KG1 (cell line): Measurements from ENCODE around the gene HAPLN3.
A peak's percentile ranks its signal among the peaks of the same experiment; 100 is the strongest.

Experiments
- DNase-seq: peaks from one replicate; lab custom pipeline; 2025; lab: John Stamatoyannopoulos, UW

Gene HAPLN3

GRCh38 chr15:88911766-88912118 is 16.4 kb upstream of the HAPLN3 start:
- no peak for DNase-seq

GRCh38 chr15:88909956-88910831 is 14.8 kb upstream of the HAPLN3 start:
- no peak for DNase-seq

GRCh38 chr15:88908697-88909621 is 13.6 kb upstream of the HAPLN3 start:
- DNase-seq, result no peak

- no peak for DNase-seq
These were observed 12.8 kb upstream of the HAPLN3 start for GRCh38 chr15:88908123-88908522.

- no peak for DNase-seq
These were observed 11.8 kb upstream of the HAPLN3 start for GRCh38 chr15:88907111-88907510.

- DNase-seq, result no peak
These were observed 11.2 kb upstream of the HAPLN3 start for GRCh38 chr15:88906551-88906950.

GRCh38 chr15:88906130-88906529 is 10.8 kb upstream of the HAPLN3 start:
- DNase-seq, result no peak

- no peak for DNase-seq
These were observed 10.2 kb upstream of the HAPLN3 start for GRCh38 chr15:88905576-88905975.

- DNase-seq, result peak; percentile 47
These were observed 9.4 kb upstream of the HAPLN3 start for GRCh38 chr15:88904624-88905327.

GRCh38 chr15:88904257-88904623 is 8.9 kb upstream of the HAPLN3 start:
- DNase-seq, result no peak

GRCh38 chr15:88902846-88903245 is 7.5 kb upstream of the HAPLN3 start:
- DNase-seq, result no peak

- no peak for DNase-seq
These were observed 7.0 kb upstream of the HAPLN3 start for GRCh38 chr15:88902221-88902835.

GRCh38 chr15:88901508-88902220 is 6.3 kb upstream of the HAPLN3 start:
- no peak for DNase-seq

GRCh38 chr15:88900982-88901418 is 5.7 kb upstream of the HAPLN3 start:
- DNase-seq, result no peak

GRCh38 chr15:88900309-88900981 is 5.1 kb upstream of the HAPLN3 start:
- no peak for DNase-seq

- no peak for DNase-seq
These were observed 3.9 kb upstream of the HAPLN3 start for GRCh38 chr15:88899251-88899650.

GRCh38 chr15:88898736-88899135 is 3.4 kb upstream of the HAPLN3 start:
- no peak for DNase-seq

- DNase-seq, result no peak
These were observed 2.3 kb upstream of the HAPLN3 start for GRCh38 chr15:88897456-88898194.

- no peak for DNase-seq
These were observed 1.8 kb upstream of the HAPLN3 start for GRCh38 chr15:88897142-88897455.
